ENCODE data around the gene LRP8.

DNA sequence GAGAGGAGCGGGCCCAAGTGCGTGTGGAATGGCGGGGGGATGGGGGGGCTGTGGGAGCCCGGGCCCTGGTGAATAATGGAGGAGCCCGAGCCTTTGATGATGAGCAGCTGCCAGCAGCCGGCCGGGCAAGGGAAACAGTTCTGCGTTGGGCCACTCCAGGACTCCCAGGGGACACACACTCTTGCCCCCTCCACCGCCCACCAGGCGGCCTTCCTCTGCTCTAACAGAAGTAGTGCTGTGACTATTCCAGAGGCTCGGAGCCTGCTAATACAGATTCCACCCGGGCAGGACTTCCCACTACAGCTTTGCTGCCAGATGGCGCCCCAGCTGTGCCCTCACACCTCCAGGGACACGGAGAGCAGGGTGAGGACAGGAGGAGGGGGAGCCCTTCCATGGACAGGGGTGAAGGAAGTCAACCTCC lies 48.2 kb upstream of the LRP8 start:
- TF ChIP-seq, protein P1, sequence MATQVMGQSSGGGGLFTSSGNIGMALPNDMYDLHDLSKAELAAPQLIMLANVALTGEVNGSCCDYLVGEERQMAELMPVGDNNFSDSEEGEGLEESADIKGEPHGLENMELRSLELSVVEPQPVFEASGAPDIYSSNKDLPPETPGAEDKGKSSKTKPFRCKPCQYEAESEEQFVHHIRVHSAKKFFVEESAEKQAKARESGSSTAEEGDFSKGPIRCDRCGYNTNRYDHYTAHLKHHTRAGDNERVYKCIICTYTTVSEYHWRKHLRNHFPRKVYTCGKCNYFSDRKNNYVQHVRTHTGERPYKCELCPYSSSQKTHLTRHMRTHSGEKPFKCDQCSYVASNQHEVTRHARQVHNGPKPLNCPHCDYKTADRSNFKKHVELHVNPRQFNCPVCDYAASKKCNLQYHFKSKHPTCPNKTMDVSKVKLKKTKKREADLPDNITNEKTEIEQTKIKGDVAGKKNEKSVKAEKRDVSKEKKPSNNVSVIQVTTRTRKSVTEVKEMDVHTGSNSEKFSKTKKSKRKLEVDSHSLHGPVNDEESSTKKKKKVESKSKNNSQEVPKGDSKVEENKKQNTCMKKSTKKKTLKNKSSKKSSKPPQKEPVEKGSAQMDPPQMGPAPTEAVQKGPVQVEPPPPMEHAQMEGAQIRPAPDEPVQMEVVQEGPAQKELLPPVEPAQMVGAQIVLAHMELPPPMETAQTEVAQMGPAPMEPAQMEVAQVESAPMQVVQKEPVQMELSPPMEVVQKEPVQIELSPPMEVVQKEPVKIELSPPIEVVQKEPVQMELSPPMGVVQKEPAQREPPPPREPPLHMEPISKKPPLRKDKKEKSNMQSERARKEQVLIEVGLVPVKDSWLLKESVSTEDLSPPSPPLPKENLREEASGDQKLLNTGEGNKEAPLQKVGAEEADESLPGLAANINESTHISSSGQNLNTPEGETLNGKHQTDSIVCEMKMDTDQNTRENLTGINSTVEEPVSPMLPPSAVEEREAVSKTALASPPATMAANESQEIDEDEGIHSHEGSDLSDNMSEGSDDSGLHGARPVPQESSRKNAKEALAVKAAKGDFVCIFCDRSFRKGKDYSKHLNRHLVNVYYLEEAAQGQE (IDR thresholded peaks at IDR 0.05; ENCODE audit: insufficient read depth in 1 of 2, low read depth in 2 of 2, low read length in 1 of 2) = no peak
- TF ChIP-seq, protein P2, sequence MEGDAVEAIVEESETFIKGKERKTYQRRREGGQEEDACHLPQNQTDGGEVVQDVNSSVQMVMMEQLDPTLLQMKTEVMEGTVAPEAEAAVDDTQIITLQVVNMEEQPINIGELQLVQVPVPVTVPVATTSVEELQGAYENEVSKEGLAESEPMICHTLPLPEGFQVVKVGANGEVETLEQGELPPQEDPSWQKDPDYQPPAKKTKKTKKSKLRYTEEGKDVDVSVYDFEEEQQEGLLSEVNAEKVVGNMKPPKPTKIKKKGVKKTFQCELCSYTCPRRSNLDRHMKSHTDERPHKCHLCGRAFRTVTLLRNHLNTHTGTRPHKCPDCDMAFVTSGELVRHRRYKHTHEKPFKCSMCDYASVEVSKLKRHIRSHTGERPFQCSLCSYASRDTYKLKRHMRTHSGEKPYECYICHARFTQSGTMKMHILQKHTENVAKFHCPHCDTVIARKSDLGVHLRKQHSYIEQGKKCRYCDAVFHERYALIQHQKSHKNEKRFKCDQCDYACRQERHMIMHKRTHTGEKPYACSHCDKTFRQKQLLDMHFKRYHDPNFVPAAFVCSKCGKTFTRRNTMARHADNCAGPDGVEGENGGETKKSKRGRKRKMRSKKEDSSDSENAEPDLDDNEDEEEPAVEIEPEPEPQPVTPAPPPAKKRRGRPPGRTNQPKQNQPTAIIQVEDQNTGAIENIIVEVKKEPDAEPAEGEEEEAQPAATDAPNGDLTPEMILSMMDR (IDR thresholded peaks at IDR 0.05) = no peak
